H9 (cell line): Measurements from ENCODE around the gene KCNK1. TPM values are rescaled to one million over a fixed set of nuclear protein-coding genes. Genes with fewer than 3 reads are reported as not detected.

ENCODE experiments used
- DNase-seq: peaks from one replicate; pipeline ENCODE4 v3.0.0-alpha.2; 2017
- H2AFZ ChIP-seq: one replicate; pipeline ENCODE4 v1.6.1; 2013; ENCODE audit warnings: mild to moderate bottlenecking, low read length, control low read depth, moderate library complexity
- H2AK5ac ChIP-seq: 2 replicates; pipeline ENCODE4 v1.6.1; 2013; ENCODE audit warnings: low read length, control low read depth, mixed read lengths; ENCODE audit not compliant: insufficient read length
- H2BK120ac ChIP-seq: one replicate; pipeline ENCODE4 v1.6.1; 2013; ENCODE audit warnings: low read depth, mild to moderate bottlenecking, low read length, control low read depth, inconsistent platforms; ENCODE audit not compliant: poor library complexity, severe bottlenecking
- H2BK12ac ChIP-seq: 2 replicates; pipeline ENCODE4 v1.6.1; 2013; ENCODE audit warnings: low read length, control low read depth, mixed read lengths, low read depth; ENCODE audit not compliant: insufficient read length
- H2BK15ac ChIP-seq: 2 replicates; pipeline ENCODE4 v1.6.1; 2013; ENCODE audit warnings: low read depth, low read length, control low read depth
- H2BK20ac ChIP-seq: one replicate; pipeline ENCODE4 v1.6.1; 2013; ENCODE audit warnings: low read depth, mild to moderate bottlenecking, low read length, control low read depth, inconsistent platforms; ENCODE audit not compliant: poor library complexity, severe bottlenecking
- H2BK5ac ChIP-seq: 2 replicates; pipeline ENCODE4 v1.6.1; 2013; ENCODE audit warnings: low read length, control low read depth, mixed read lengths; ENCODE audit not compliant: insufficient read length
- H3K14ac ChIP-seq: 2 replicates; pipeline ENCODE4 v1.6.1; 2013; ENCODE audit warnings: low read length, control low read depth; ENCODE audit not compliant: insufficient read depth
- H3K18ac ChIP-seq: 2 replicates; pipeline ENCODE4 v1.6.1; 2013; ENCODE audit warnings: low read depth, mild to moderate bottlenecking, mixed read lengths, low read length, control low read depth; ENCODE audit not compliant: insufficient read length
- H3K23ac ChIP-seq: 2 replicates; pipeline ENCODE4 v1.6.1; 2013; ENCODE audit warnings: low read length, control low read depth, mixed read lengths, low read depth; ENCODE audit not compliant: insufficient read length
- H3K23me2 ChIP-seq: 2 replicates; pipeline ENCODE4 v1.6.1; 2013; ENCODE audit warnings: low read depth, mild to moderate bottlenecking, mixed read lengths, low read length, control low read depth; ENCODE audit not compliant: insufficient read length, poor library complexity, severe bottlenecking
- H3K27ac ChIP-seq: 2 replicates; pipeline ENCODE4 v1.5.1; 2013; ENCODE audit warnings: low read length, control low read depth, mixed read lengths, low read depth; ENCODE audit not compliant: insufficient read length
- H3K27me3 ChIP-seq: 2 replicates; pipeline ENCODE4 v1.6.1; 2013; ENCODE audit warnings: low read length, control low read depth, inconsistent platforms; ENCODE audit not compliant: insufficient read depth
- H3K4ac ChIP-seq: 2 replicates; pipeline ENCODE4 v1.6.1; 2013; ENCODE audit warnings: low read depth, mild to moderate bottlenecking, control low read depth, inconsistent platforms, low read length, moderate library complexity
- H3K4me1 ChIP-seq: 2 replicates; pipeline ENCODE4 v1.6.1; 2013; ENCODE audit warnings: low read length, control low read depth, inconsistent platforms; ENCODE audit not compliant: insufficient read depth
- H3K4me2 ChIP-seq: 2 replicates; pipeline ENCODE4 v1.6.1; 2013; ENCODE audit warnings: low read length, control low read depth, mixed read lengths; ENCODE audit not compliant: insufficient read length, insufficient read depth
- H3K56ac ChIP-seq: 2 replicates; pipeline ENCODE4 v1.6.1; 2013; ENCODE audit warnings: low read depth, mild to moderate bottlenecking, mixed read lengths, low read length, control low read depth; ENCODE audit not compliant: insufficient read length
- H3K79me1 ChIP-seq: 2 replicates; pipeline ENCODE4 v1.6.1; 2013; ENCODE audit warnings: low read depth, mild to moderate bottlenecking, moderate library complexity, low read length, control low read depth, inconsistent platforms; ENCODE audit not compliant: insufficient read depth, poor library complexity, severe bottlenecking
- H3K79me2 ChIP-seq: 2 replicates; pipeline ENCODE4 v1.6.1; 2013; ENCODE audit warnings: low read length, control low read depth, inconsistent platforms; ENCODE audit not compliant: insufficient read depth
- H3K9ac ChIP-seq: 2 replicates; pipeline ENCODE4 v1.6.1; 2013; ENCODE audit warnings: low read length, control low read depth, mixed read lengths; ENCODE audit not compliant: insufficient read length; ENCODE audit errors: extremely low read depth
- H3K9me3 ChIP-seq: one replicate; pipeline ENCODE4 v1.6.1; 2013; ENCODE audit warnings: low read depth, low read length, inconsistent platforms; ENCODE audit not compliant: control insufficient read depth
- H3T11ph ChIP-seq: one replicate; pipeline ENCODE4 v1.6.1; 2013; ENCODE audit warnings: mild to moderate bottlenecking, low read length, control low read depth, inconsistent platforms
- H4K20me1 ChIP-seq: one replicate; pipeline ENCODE4 v1.6.1; 2013; ENCODE audit not compliant: control insufficient read depth, insufficient read length, insufficient read depth
- H4K5ac ChIP-seq: 2 replicates; pipeline ENCODE4 v1.6.1; 2013; ENCODE audit warnings: low read depth, mild to moderate bottlenecking, mixed read lengths, low read length, control low read depth; ENCODE audit not compliant: insufficient read length
- H4K8ac ChIP-seq: replicated peaks from 2 replicates; pipeline ENCODE4 v1.6.1; 2013; ENCODE audit warnings: low read length, control low read depth, mixed read lengths, low read depth; ENCODE audit not compliant: insufficient read length
- H4K91ac ChIP-seq: 2 replicates; pipeline ENCODE4 v1.6.1; 2013; ENCODE audit warnings: low read depth, mild to moderate bottlenecking, moderate library complexity, mixed read lengths, low read length, control low read depth; ENCODE audit not compliant: insufficient read length
- H3K27ac Mint-ChIP-seq, 3 experiments: 2 replicates in 2 of 3; 3 replicates in 1 of 3; pipeline ENCODE4 v1.8.0; 2020 to 2021; ENCODE audit warnings: mixed read lengths in 3 of 3, mild to moderate bottlenecking in 1 of 3, moderate library complexity in 1 of 3
- H3K27me3 Mint-ChIP-seq: 2 replicates; pipeline ENCODE4 v1.8.0; 2021; ENCODE audit warnings: low read depth, mild to moderate bottlenecking, moderate library complexity, mixed read lengths
- H3K36me3 Mint-ChIP-seq, 3 experiments: 2 replicates in 2 of 3; 3 replicates in 1 of 3; pipeline ENCODE4 v1.8.0; 2020 to 2021; ENCODE audit warnings: low read depth in 3 of 3, mixed read lengths in 3 of 3; ENCODE audit not compliant: insufficient read depth in 1 of 3
- H3K4me1 Mint-ChIP-seq, 2 experiments: 2 replicates each; pipeline ENCODE4 v1.8.0; 2020; ENCODE audit warnings: mixed read lengths in 2 of 2
- H3K4me3 Mint-ChIP-seq, 2 experiments: 2 replicates in 1 of 2; 3 replicates in 1 of 2; pipeline ENCODE4 v1.8.0; 2020 to 2021; ENCODE audit warnings: mild to moderate bottlenecking in 2 of 2, mixed read lengths in 2 of 2, moderate library complexity in 1 of 2
- H3K9me3 Mint-ChIP-seq, 2 experiments: 2 replicates in 1 of 2; 3 replicates in 1 of 2; pipeline ENCODE4 v1.8.0; 2020; ENCODE audit warnings: mild to moderate bottlenecking in 2 of 2, mixed read lengths in 2 of 2, moderate library complexity in 1 of 2
- WGBS: extraction: QIAGEN DNeasy Blood & Tissue Kit; methylation state at CpG from one replicate; pipeline ENCODE4 v1.1.7; 2013; ENCODE audit warnings: missing lambda C conversion rate, low lambda C conversion rate, mixed read lengths; ENCODE audit not compliant: insufficient read length; ENCODE audit errors: extremely low coverage; 5-methylcytosine and 5-hydroxymethylcytosine counted together
- total RNA-seq: library from RNA; stranded (reverse); gene quantifications from 2 replicates; pipeline ENCODE4 v1.2.1, GENCODE V29; 2021
- TF ChIP-seq, protein P1 (sequence below): fragments of 200-600 bp; sonication (generic); conservative IDR thresholded peaks from 3 replicates; pipeline ENCODE4 v1.8.0; 2021; ENCODE audit warnings: antibody characterized with exemption, mild to moderate bottlenecking

KCNK1 gene
- total RNA-seq, 1 experiment from 2014 or later: 9.9 TPM

- no peak overlapping the region for H2BK20ac ChIP-seq
- H3K27ac ChIP-seq: no peak overlapping the region
- H3K36me3 Mint-ChIP-seq: peaks cover 7 to 23% (median 21%) of the 10 kb centered on the region in 3 experiments
- H2BK12ac ChIP-seq: no peak overlapping the region
- H3T11ph ChIP-seq: no peak overlapping the region
- no peak overlapping the region for H4K5ac ChIP-seq
- no peak overlapping the region for H3K27ac Mint-ChIP-seq
- H3K56ac ChIP-seq: no peak overlapping the region
- no peak overlapping the region for H2BK5ac ChIP-seq
- H2AK5ac ChIP-seq: no peak overlapping the region
- no peak overlapping the region for H4K8ac ChIP-seq
- H3K4ac ChIP-seq: no peak overlapping the region
- no peaks in the 10 kb centered on the region for H3K9me3 ChIP-seq
- peaks cover 9 to 11% of the 10 kb centered on the region in 2 experiments for H3K4me1 Mint-ChIP-seq
- no peak overlapping the region for H4K91ac ChIP-seq
- no peaks in the 10 kb centered on the region for H3K23me2 ChIP-seq
- no peak overlapping the region for H2AFZ ChIP-seq
- H3K27me3 Mint-ChIP-seq: no peaks in the 10 kb centered on the region
- no peak overlapping the region for H2BK120ac ChIP-seq
- no peak overlapping the region for H3K23ac ChIP-seq
- no peak overlapping the region for H3K14ac ChIP-seq
- H3K79me2 ChIP-seq: no peaks in the 10 kb centered on the region; the same call in 1 of the 2 replicates
- no peak overlapping the region for H3K9ac ChIP-seq
- H3K4me3 Mint-ChIP-seq: no peak overlapping the region
- TF ChIP-seq, protein P1, sequence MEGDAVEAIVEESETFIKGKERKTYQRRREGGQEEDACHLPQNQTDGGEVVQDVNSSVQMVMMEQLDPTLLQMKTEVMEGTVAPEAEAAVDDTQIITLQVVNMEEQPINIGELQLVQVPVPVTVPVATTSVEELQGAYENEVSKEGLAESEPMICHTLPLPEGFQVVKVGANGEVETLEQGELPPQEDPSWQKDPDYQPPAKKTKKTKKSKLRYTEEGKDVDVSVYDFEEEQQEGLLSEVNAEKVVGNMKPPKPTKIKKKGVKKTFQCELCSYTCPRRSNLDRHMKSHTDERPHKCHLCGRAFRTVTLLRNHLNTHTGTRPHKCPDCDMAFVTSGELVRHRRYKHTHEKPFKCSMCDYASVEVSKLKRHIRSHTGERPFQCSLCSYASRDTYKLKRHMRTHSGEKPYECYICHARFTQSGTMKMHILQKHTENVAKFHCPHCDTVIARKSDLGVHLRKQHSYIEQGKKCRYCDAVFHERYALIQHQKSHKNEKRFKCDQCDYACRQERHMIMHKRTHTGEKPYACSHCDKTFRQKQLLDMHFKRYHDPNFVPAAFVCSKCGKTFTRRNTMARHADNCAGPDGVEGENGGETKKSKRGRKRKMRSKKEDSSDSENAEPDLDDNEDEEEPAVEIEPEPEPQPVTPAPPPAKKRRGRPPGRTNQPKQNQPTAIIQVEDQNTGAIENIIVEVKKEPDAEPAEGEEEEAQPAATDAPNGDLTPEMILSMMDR: no peak
- H3K4me2 ChIP-seq: no peak overlapping the region
- no peaks in the 10 kb centered on the region for H3K27me3 ChIP-seq
- H3K4me1 ChIP-seq: no peaks in the 10 kb centered on the region
- H3K79me1 ChIP-seq: no peaks in the 10 kb centered on the region
- no peaks in the 10 kb centered on the region for H3K9me3 Mint-ChIP-seq
- H3K18ac ChIP-seq: no peak overlapping the region
- no CpG with 5 or more reads among the region's 3 CpGs for WGBS
- no peak for DNase-seq
- no peak overlapping the region for H2BK15ac ChIP-seq
- H4K20me1 ChIP-seq: peaks cover 2% of the 10 kb centered on the region
Measured at GRCh38 chr1:233621923-233622322, 8.0 kb downstream of the KCNK1 start.
